Neural progenitor cell (in vitro differentiated cells): ENCODE results near the gene CHMP4A.

Source experiments
- EZH2 ChIP-seq: fragments of 200-600 bp; sonication (generic); IDR thresholded peaks from 2 replicates; pipeline ENCODE4 v1.6.1; 2017; ENCODE audit warnings: antibody characterized with exemption, mild to moderate bottlenecking, moderate library complexity
- EZH2phosphoT487 ChIP-seq: fragments of 200-600 bp; sonication (generic); IDR thresholded peaks from 2 replicates; pipeline ENCODE4 v1.6.1; 2017; ENCODE audit warnings: antibody characterized with exemption
- TF ChIP-seq, protein P1 (sequence below): fragments of 200-600 bp; sonication (generic); IDR thresholded peaks from 2 replicates; pipeline ENCODE4 v1.5.1; 2017; ENCODE audit warnings: antibody characterized with exemption, mild to moderate bottlenecking

DNA sequence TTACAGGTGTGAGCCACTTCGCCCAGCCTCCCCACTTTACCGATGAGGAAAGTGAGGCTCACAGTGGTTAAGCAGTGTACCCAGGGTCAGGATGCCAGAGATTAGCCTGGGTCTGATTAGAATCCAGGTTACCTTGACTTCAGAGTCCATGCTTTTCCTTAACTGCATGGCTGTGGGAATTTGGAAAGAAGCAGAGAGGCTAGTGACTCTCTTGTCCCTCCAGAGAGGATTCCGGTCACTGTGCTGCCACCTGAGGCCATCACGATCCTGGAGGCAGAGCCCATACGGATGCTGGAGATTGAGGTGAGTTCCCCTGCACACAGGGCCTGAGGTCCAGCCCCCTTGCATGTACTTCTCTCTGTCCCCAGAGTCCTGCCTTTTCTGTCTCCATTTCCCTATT lies 36.7 kb downstream of the CHMP4A start:
- TF ChIP-seq, protein P1, sequence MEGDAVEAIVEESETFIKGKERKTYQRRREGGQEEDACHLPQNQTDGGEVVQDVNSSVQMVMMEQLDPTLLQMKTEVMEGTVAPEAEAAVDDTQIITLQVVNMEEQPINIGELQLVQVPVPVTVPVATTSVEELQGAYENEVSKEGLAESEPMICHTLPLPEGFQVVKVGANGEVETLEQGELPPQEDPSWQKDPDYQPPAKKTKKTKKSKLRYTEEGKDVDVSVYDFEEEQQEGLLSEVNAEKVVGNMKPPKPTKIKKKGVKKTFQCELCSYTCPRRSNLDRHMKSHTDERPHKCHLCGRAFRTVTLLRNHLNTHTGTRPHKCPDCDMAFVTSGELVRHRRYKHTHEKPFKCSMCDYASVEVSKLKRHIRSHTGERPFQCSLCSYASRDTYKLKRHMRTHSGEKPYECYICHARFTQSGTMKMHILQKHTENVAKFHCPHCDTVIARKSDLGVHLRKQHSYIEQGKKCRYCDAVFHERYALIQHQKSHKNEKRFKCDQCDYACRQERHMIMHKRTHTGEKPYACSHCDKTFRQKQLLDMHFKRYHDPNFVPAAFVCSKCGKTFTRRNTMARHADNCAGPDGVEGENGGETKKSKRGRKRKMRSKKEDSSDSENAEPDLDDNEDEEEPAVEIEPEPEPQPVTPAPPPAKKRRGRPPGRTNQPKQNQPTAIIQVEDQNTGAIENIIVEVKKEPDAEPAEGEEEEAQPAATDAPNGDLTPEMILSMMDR = no peak
- TF ChIP-seq EZH2phosphoT487 = no peak
- TF ChIP-seq EZH2 = no peak
